HEK293T (cell line): Measurements from ENCODE around the gene SLC35F3.
A peak's percentile ranks its signal among the peaks of the same experiment; 100 is the strongest.

Experiments
- CTCF ChIA-PET: fragments of 350-600 bp; formaldehyde crosslinking; extraction: SDS; loops from one replicate; lab custom pipeline; 2021; ENCODE audit warnings: antibody characterized with exemption, inconsistent platforms; lab: Yijun Ruan, JAX
- POLR2A ChIA-PET: fragments of 350-600 bp; formaldehyde crosslinking; extraction: SDS; loops from one replicate; lab custom pipeline; 2020; ENCODE audit warnings: antibody characterized with exemption, inconsistent platforms; lab: Yijun Ruan, JAX
- DNase-seq: peaks from one replicate; pipeline ENCODE4 v3.0.0; 2012; ENCODE audit warnings: mixed read lengths; ENCODE audit errors: extremely low spot score
- ARNT ChIP-seq: fragments of 450-650 bp; IDR thresholded peaks from 2 replicates; pipeline ENCODE4 v1.6.1; 2017; ENCODE audit warnings: mild to moderate bottlenecking
- BHLHE40 ChIP-seq: fragments of 450-650 bp; IDR thresholded peaks from 2 replicates; pipeline ENCODE4 v1.6.1; 2016; ENCODE audit warnings: mild to moderate bottlenecking, moderate library complexity, borderline replicate concordance
- CTBP1 ChIP-seq: fragments of 450-650 bp; IDR thresholded peaks from 2 replicates; pipeline ENCODE4 v1.6.1; 2016; ENCODE audit warnings: borderline replicate concordance
- ELF4 ChIP-seq: fragments of 450-650 bp; IDR thresholded peaks from 2 replicates; pipeline ENCODE4 v1.6.1; 2017; ENCODE audit warnings: antibody characterized with exemption
- FOXA1 ChIP-seq: fragments of 450-650 bp; IDR thresholded peaks from 2 replicates; pipeline ENCODE4 v1.6.1; 2016; ENCODE audit warnings: mild to moderate bottlenecking
- FOXK2 ChIP-seq: fragments of 450-650 bp; IDR thresholded peaks from 2 replicates; pipeline ENCODE4 v1.6.1; 2016; ENCODE audit warnings: mild to moderate bottlenecking
- FOXM1 ChIP-seq: fragments of 450-650 bp; IDR thresholded peaks from 2 replicates; pipeline ENCODE4 v1.6.1; 2017; ENCODE audit warnings: mild to moderate bottlenecking, borderline replicate concordance
- HDGF ChIP-seq: fragments of 450-650 bp; IDR thresholded peaks from 2 replicates; pipeline ENCODE4 v1.6.1; 2017; ENCODE audit warnings: antibody characterized with exemption, borderline replicate concordance
- L3MBTL2 ChIP-seq: fragments of 450-650 bp; conservative IDR thresholded peaks from 2 replicates; pipeline ENCODE4 v1.6.1; 2016; ENCODE audit warnings: mild to moderate bottlenecking
- LEF1 ChIP-seq: fragments of 450-650 bp; IDR thresholded peaks from 2 replicates; pipeline ENCODE4 v1.6.1; 2017; ENCODE audit warnings: mild to moderate bottlenecking, borderline replicate concordance
- NFRKB ChIP-seq: fragments of 450-650 bp; IDR thresholded peaks from 2 replicates; pipeline ENCODE4 v1.6.1; 2016; ENCODE audit warnings: mild to moderate bottlenecking, moderate library complexity
- SP1 ChIP-seq: fragments of 450-650 bp; IDR thresholded peaks from 2 replicates; pipeline ENCODE4 v1.6.1; 2017
- SUZ12 ChIP-seq: fragments of 450-650 bp; IDR thresholded peaks from 2 replicates; pipeline ENCODE4 v1.6.1; 2016; ENCODE audit warnings: mild to moderate bottlenecking
- TARDBP ChIP-seq: fragments of 450-650 bp; IDR thresholded peaks from 2 replicates; pipeline ENCODE4 v1.6.1; 2016
- ZNF384 ChIP-seq: fragments of 450-650 bp; IDR thresholded peaks from 2 replicates; pipeline ENCODE4 v1.6.1; 2016
- TF ChIP-seq, protein P1 (sequence below): fragments of 450-650 bp; IDR thresholded peaks from 2 replicates; pipeline ENCODE4 v1.6.1; 2016

The SLC35F3 gene

DNA sequence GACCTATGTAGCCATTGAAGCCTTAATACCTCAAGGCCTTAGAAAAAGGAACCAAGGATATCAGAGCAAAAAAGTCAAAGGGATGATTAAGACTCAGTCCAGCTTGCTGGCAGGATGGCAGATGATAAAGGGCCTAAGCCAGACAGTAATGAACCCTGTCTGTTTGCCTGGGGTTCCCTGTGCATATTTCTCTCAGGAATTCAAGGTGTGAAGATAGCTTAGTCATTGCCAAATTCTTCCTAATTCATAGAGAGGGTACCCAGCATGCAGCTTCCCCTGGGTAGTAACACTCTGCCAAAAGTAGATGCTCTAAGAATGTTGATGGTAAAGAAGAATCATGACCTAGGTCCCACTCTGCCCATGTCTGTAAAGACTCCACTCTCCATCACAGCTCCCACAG, 258.2 kb downstream of the SLC35F3 start:
- CTCF ChIA-PET: interaction anchor here (0.5 to 1.0 kb wide), 2 partner anchors 11 to 147 kb away, joined by 4 read pairs; no protein-coding TSS in a partner anchor
- POLR2A ChIA-PET: interaction anchor here (1.2 kb wide), 1 partner anchor 211 kb away, joined by 4 read pairs; the partner anchor contains the start of gene COA6
- DNase-seq: no peak
- TF ChIP-seq ELF4 (no peak), SUZ12 (no peak), BHLHE40 (no peak), ZNF384 (no peak), ARNT (no peak), FOXA1 (no peak), HDGF (no peak), FOXK2 (no peak), SP1 (no peak), NFRKB (no peak), LEF1 (no peak), TARDBP (no peak), L3MBTL2 (no peak), FOXM1 (no peak)
- TF ChIP-seq, protein P1, sequence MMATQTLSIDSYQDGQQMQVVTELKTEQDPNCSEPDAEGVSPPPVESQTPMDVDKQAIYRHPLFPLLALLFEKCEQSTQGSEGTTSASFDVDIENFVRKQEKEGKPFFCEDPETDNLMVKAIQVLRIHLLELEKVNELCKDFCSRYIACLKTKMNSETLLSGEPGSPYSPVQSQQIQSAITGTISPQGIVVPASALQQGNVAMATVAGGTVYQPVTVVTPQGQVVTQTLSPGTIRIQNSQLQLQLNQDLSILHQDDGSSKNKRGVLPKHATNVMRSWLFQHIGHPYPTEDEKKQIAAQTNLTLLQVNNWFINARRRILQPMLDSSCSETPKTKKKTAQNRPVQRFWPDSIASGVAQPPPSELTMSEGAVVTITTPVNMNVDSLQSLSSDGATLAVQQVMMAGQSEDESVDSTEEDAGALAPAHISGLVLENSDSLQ: no peak

GRCh38 chr1:234163267-234163919, 258.9 kb downstream of the SLC35F3 start:
- ChIA-PET POLR2A (interaction anchor here (1.2 kb wide), 1 partner anchor 210 kb away, joined by 4 read pairs; the partner anchor contains the start of gene COA6), CTCF (interaction anchor here (0.5 kb wide), 1 partner anchor 12 kb away, joined by 4 read pairs; no protein-coding TSS in a partner anchor)
- TF ChIP-seq L3MBTL2: no peak
- TF ChIP-seq ZNF384: no peak
- TF ChIP-seq FOXK2: no peak
- TF ChIP-seq NFRKB: no peak
- no peak for TF ChIP-seq TARDBP
- no peak for TF ChIP-seq BHLHE40
- no peak for TF ChIP-seq HDGF
- TF ChIP-seq, protein P1: no peak
- no peak for TF ChIP-seq SUZ12
- TF ChIP-seq CTBP1: no peak
- TF ChIP-seq FOXA1: no peak
- TF ChIP-seq ARNT: no peak
- no peak for TF ChIP-seq FOXM1
- TF ChIP-seq SP1: no peak
- DNase-seq: no peak

DNA sequence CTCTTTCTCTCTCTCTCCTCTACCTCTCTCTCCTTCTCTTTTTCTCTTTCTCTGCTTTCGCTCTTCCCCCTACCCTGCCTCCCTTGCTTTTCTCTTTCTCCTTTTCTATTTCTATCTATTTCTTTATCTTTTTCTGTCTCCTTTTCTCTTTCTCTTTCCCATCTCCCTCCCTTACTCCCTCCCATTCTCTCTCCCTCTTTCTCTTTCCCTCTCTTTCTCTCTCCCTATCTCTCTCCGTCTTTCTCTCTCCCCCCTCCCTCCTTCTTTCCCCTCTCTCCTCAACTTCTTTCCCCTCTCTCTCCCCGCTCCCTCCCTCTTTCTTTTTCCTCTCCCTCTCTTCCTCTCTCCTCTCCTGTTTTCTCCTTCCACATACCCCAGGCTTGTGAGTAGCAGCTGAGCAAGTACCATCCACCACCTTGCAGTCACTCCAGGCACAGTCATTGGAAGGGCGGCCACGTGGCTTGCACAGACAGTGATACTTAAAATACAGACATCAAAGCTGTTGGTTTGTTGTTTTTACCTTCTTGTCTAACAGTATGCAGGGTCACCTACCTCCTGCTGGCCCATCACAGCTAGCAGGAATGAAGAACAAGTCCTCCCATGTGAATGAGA, 259.7 kb downstream of the SLC35F3 start:
- TF ChIP-seq LEF1: no peak
- TF ChIP-seq L3MBTL2: peak; percentile 46; the same call in 1 of the 2 replicates
- TF ChIP-seq FOXK2: no peak
- CTCF ChIA-PET: no interaction called here
- POLR2A ChIA-PET: no interaction called here
- DNase-seq: no peak

DNA sequence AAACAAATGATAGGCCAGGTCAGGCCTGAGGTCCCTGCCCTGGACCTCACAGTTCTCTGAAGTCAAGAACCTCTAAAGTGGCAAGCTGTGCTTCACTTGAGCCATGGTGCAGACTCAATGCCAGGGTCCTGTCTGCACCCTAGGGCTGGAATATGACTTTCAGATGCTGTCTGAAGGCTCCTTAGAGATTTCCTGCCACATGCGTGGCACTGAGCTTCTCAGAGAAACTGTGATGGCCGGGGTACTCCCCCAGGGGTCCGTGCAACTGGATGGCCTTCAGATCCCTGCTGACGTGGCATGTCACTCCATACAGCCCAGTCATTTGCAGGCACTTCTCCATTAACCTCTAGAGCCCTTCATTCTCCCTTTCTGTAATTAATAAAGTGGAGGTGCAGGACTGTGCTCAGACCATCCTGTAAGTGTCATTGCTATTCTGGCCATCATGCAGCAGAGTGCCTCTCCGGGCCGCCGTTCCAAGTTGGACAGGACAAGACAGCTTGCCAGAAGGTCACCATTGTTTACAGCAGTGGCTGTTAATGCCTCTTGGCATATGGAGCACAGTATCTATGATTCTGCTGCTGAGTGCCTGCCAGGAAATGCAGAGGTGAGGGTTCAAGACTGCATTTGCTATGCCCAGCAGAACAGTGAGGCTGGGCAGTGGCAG, 263.7 kb downstream of the SLC35F3 start:
- ChIA-PET POLR2A (no interaction called here), CTCF (no interaction called here)
- TF ChIP-seq FOXK2 (no peak), L3MBTL2 (no peak), FOXM1 (no peak), BHLHE40 (no peak), SP1 (no peak), ELF4 (no peak), TARDBP (no peak), FOXA1 (no peak), NFRKB (no peak), ZNF384 (no peak), ARNT (no peak), LEF1 (no peak), CTBP1 (no peak)
- TF ChIP-seq, protein P1: no peak

DNA sequence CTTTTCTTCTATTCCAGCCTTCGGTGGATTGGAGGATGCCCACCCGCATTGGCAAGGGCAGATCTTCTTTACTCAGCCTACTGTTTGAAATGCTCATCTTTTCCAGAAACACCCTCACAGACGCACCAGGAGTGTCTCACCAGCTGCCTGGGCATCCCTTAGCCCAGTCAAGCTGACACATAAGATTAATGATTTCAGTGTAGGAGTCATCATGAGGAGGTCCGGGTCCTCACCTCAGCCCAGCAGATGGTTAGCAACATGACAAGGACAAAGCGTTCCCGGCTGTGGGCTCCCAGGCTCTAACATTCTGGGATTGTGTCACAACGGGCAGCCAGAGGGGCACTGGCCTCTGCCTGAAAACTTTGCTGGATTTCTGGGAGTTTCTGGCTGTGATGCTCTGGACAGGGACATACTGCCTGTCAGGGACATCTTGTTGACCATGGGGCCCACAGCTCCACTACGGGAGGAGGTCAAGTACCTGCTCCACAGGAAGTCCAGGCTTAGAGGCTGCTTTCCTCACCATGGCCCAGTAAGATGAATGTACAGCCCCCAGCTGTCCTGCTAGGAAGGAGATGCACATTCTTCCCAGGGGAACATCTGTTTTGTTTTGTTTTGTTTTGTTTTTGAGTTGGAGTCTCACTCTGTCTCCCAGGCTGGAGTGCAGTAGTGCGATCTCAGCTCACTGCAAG, 264.8 kb downstream of the SLC35F3 start:
- DNase-seq: no peak
- ChIA-PET CTCF (no interaction called here), POLR2A (no interaction called here)
- TF ChIP-seq SP1 (no peak), TARDBP (no peak), NFRKB (no peak), L3MBTL2 (no peak), SUZ12 (no peak), FOXM1 (no peak), LEF1 (no peak), ZNF384 (no peak), CTBP1 (no peak), FOXA1 (no peak)

More for the DNA sequence above, 263.7 kb downstream of the SLC35F3 start:
- no peak for DNase-seq

DNA sequence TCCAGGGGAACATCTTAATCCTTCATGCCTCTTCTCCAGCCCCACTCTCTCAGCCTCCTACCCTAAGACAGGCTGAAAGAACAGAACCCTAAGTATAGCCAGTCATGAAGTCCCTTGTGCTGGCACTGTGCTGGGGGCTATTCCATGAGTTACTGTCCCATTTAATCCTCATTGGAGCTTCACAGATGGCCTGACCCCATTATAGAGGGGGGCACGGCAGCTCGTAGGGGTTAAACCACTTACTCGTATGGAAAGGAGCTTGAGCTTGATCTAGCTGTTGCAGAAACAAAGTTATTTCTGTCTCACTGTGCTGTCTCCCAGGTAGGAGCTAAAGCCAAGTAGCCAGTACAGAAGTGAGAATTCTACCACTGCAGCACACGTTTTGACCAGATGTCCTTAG, 265.6 kb downstream of the SLC35F3 start:
- CTCF ChIA-PET: no interaction called here
- DNase-seq: no peak
- POLR2A ChIA-PET: interaction anchor here (0.6 kb wide), 1 partner anchor 37 kb away, joined by 3 read pairs; no protein-coding TSS in a partner anchor
- TF ChIP-seq ARNT (no peak), SUZ12 (no peak), SP1 (no peak), HDGF (no peak)
